SU-DHL-6 (cell line): ENCODE measurements around the gene FLRT3.

Source experiments
- H2AFZ ChIP-seq: fragments of 200-600 bp; sonication (generic); 2 replicates; pipeline ENCODE4 v1.6.1; 2014; ENCODE audit warnings: low read depth, mild to moderate bottlenecking, moderate library complexity, mixed read lengths, antibody characterized with exemption, low read length; ENCODE audit not compliant: severe bottlenecking
- H3F3A ChIP-seq: fragments of 200-600 bp; shearing (Covaris generic); 2 replicates; pipeline ENCODE4 v1.6.0; 2016; ENCODE audit warnings: antibody characterized with exemption, mild to moderate bottlenecking; ENCODE audit not compliant: insufficient read depth
- H3K27ac ChIP-seq: fragments of 200-600 bp; sonication (generic); 2 replicates; pipeline ENCODE4 v1.5.1; 2016; ENCODE audit warnings: low read depth, mild to moderate bottlenecking, low read length, moderate library complexity, mixed read lengths
- H3K27me3 ChIP-seq: fragments of 200-600 bp; sonication (generic), shearing (Covaris generic); 2 replicates; pipeline ENCODE4 v1.6.0; 2014; ENCODE audit warnings: mild to moderate bottlenecking, low read length
- H3K36me3 ChIP-seq: fragments of 200-600 bp; sonication (generic); 2 replicates; pipeline ENCODE4 v1.6.1; 2014; ENCODE audit warnings: mild to moderate bottlenecking, low read length, mixed read lengths
- H3K4me2 ChIP-seq: fragments of 300-600, 200-600 bp; shearing (Covaris generic), sonication (generic); 2 replicates; pipeline ENCODE4 v1.6.0; 2014; ENCODE audit warnings: low read length, low read depth, mild to moderate bottlenecking; ENCODE audit not compliant: poor library complexity, severe bottlenecking
- H3K4me3 ChIP-seq: fragments of 200-600 bp; sonication (generic); 2 replicates; pipeline ENCODE4 v1.5.1; 2014; ENCODE audit warnings: antibody characterized with exemption, low read length, mild to moderate bottlenecking, mixed read lengths; ENCODE audit not compliant: insufficient read depth, poor library complexity, severe bottlenecking
- H3K79me2 ChIP-seq: fragments of 200-600 bp; sonication (generic); 2 replicates; pipeline ENCODE4 v1.6.1; 2014; ENCODE audit warnings: mild to moderate bottlenecking, low read length, moderate library complexity; ENCODE audit not compliant: insufficient read depth
- H3K9ac ChIP-seq: fragments of 200-600 bp; sonication (generic); 2 replicates; pipeline ENCODE4 v1.7.0; 2014; ENCODE audit warnings: mild to moderate bottlenecking, low read length
- H3K9me2 ChIP-seq: fragments of 200-600 bp; sonication (generic); replicated peaks from 2 replicates; pipeline ENCODE4 v1.6.1; 2014; ENCODE audit warnings: low read length; ENCODE audit not compliant: insufficient read depth
- H3K9me3 ChIP-seq: fragments of 200-600 bp; sonication (generic); 2 replicates; pipeline ENCODE4 v1.6.1; 2014; ENCODE audit warnings: low read length, mixed read lengths; ENCODE audit not compliant: insufficient read depth
- H4K20me1 ChIP-seq: fragments of 200-600 bp; sonication (generic); 2 replicates; pipeline ENCODE4 v1.6.1; 2014; ENCODE audit warnings: low read depth, mild to moderate bottlenecking, antibody characterized with exemption, low read length, moderate library complexity, mixed read lengths
- CTCF ChIP-seq: fragments of 200-600 bp; sonication (generic); IDR thresholded peaks from one replicate; pipeline ENCODE4 v1.5.1; 2017; ENCODE audit warnings: antibody characterized with exemption, mild to moderate bottlenecking, low read length, moderate library complexity; ENCODE audit not compliant: insufficient read depth, poor library complexity, severe bottlenecking
- EZH2phosphoT487 ChIP-seq: fragments of 200-600 bp; sonication (generic), shearing (Covaris generic); conservative IDR thresholded peaks from 2 replicates; pipeline ENCODE4 v1.6.1; 2018; ENCODE audit warnings: mild to moderate bottlenecking, antibody characterized with exemption, low read length, moderate library complexity, mixed read lengths

The FLRT3 gene

GRCh38 chr20:14337400-14338171 lies at the start of gene FLRT3:
Gene FLRT3, minus strand, starts transcription at chr20:14337612. Its CDS starts 10,106 bp downstream, at chr20:14327506.
- TF ChIP-seq CTCF (no peak), EZH2phosphoT487 (no peak)
- Histone ChIP-seq H3K9me2 (no peaks in the 10 kb centered on the region), H3K9ac (no peak within 1 kb of the TSS), H3K36me3 (no peaks in the 10 kb centered on the region), H3K27me3 (no peaks in the 10 kb centered on the region), H4K20me1 (no peaks in the 10 kb centered on the region), H3K9me3 (no peaks in the 10 kb centered on the region), H3K4me3 (no peak within 1 kb of the TSS), H2AFZ (no peak within 1 kb of the TSS), H3K79me2 (no peaks in the 10 kb centered on the region), H3K27ac (no peak within 1 kb of the TSS), H3F3A (no peaks in the 10 kb centered on the region), H3K4me2 (no peak within 1 kb of the TSS)

GRCh38 chr20:14386726-14387125 lies 49.3 kb upstream of the FLRT3 start:
- Histone ChIP-seq H3K4me2 (no peak overlapping the region), H3K9me3 (no peaks in the 10 kb centered on the region), H3K9me2 (no peaks in the 10 kb centered on the region), H3F3A (no peaks in the 10 kb centered on the region), H3K79me2 (no peaks in the 10 kb centered on the region), H3K27ac (no peak overlapping the region), H2AFZ (no peak overlapping the region), H3K9ac (no peak overlapping the region), H3K4me3 (no peak overlapping the region), H3K27me3 (no peaks in the 10 kb centered on the region), H3K36me3 (no peaks in the 10 kb centered on the region), H4K20me1 (no peaks in the 10 kb centered on the region)
- TF ChIP-seq EZH2phosphoT487, result no peak
- TF ChIP-seq CTCF, result no peak

GRCh38 chr20:14385176-14385740 lies 47.8 kb upstream of the FLRT3 start:
- H3K79me2 ChIP-seq, result no peaks in the 10 kb centered on the region
- H4K20me1 ChIP-seq, result no peaks in the 10 kb centered on the region
- H3K9ac ChIP-seq, result no peak overlapping the region
- no peaks in the 10 kb centered on the region for H3K27me3 ChIP-seq
- no peaks in the 10 kb centered on the region for H3F3A ChIP-seq
- no peak overlapping the region for H3K4me3 ChIP-seq
- H3K36me3 ChIP-seq, result no peaks in the 10 kb centered on the region
- TF ChIP-seq EZH2phosphoT487 (no peak), CTCF (no peak)
- no peak overlapping the region for H2AFZ ChIP-seq
- H3K27ac ChIP-seq, result no peak overlapping the region
- no peaks in the 10 kb centered on the region for H3K9me2 ChIP-seq
- H3K4me2 ChIP-seq, result no peak overlapping the region
- no peaks in the 10 kb centered on the region for H3K9me3 ChIP-seq
